RKO (cell line): Measurements from ENCODE around the gene SPON1.
A peak's percentile ranks its signal among the peaks of the same experiment; 100 is the strongest.

Experiments
- DNase-seq: peaks from one replicate; pipeline ENCODE4 v3.0.0-alpha.2; 2016; ENCODE audit warnings: low spot score

SPON1 gene

DNA sequence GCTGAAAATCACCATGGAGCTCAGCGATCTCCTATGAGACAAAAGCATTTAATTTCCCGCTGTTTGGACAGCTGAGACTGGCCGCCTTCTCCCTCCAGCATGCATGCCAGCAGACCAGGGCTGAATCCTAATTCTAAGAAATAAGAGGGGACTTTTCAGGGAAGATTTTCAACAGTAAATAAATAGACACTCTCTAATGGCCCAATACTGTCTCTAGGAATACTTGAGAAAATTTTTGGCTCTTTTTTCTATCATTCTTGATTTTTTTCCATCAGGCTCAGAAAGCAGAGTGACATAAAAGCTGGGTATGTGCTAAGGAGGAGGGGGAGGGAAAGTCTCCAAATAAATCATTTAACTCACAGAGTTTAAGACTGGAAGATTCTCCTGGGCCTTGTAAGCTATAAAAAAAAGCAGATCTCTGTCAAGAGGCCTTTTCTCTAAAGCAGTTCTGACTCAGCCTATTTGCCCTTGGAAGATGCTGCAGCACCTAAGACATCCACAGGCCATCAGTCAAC, 17.6 kb upstream of the SPON1 start:
- no peak for DNase-seq

DNA sequence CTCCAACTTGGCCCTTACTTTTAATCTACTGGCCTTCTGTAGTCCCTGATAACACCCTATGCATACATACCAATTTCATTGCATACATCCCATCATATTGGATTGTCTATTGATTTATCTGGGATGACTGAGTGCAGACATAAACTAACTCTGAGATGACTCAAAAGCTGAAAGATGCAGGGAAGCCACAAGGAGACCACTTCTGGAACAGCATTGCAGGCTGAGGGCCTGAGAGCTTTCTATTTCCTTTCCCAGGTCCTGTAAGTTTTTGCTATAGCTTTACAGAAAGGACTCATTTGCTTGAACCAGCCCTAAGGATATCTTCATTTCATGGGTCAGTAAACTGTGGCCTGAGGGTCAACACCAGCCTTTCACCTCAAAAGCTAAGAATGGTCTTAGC, 15.1 kb upstream of the SPON1 start:
- DNase-seq: no peak

DNA sequence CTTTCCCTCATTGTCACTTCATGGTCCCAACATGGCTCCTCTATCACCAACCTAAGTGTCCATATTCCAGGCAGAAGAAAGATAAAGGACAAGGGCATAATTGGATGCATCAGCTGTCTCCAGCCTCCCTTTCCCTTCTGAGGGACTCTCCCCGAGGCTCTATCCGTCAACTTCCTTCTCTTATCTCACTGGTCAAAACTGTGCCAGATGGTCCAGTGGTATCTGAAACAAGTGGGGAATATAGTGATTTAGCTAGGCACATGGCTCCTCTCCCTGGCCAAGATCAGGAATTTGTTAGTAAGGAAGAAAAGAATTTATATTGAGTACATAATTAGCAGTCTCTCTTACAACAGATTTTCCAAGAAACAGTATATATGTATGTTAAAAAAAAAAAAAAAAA, 12.6 kb upstream of the SPON1 start:
- DNase-seq: no peak

DNA sequence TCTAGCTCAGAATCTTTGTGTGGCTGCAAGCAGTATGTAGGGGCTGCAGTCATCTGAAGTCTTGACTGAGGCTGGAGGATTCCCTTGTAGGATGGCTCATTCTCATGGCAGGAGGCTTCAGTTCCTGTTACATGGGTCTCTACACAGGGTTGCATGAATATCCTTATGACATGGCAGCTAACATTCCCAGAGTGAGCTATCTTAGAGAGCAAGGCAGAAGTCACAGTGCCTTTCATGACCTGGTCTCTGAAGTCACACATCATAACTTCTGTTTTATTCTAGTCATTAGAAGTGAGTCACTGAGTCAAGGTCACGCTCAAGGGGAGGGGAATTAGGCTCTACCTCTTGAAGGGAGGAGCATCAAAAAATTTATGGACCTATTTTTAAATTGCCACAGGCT, 10.3 kb upstream of the SPON1 start:
- DNase-seq: peak; percentile 4

DNA sequence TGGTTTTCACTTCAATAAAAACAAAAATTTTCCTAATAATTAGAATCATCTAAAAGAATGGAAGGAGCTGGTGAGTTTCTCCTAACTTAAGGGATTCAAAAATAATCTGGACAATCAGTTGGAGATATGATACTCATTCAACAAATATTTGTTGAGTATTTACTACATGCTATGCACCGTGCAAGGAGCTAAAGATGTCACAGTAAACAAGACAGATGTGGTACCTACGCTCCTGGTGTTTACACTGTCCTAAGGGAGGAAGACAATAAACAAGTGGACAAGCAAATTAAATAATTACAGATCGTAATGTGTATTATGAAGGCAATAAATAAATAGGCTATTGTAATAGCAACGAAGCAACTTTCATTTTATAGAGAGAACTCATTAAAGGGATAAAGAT, 9.9 kb upstream of the SPON1 start:
- DNase-seq: no peak

DNA sequence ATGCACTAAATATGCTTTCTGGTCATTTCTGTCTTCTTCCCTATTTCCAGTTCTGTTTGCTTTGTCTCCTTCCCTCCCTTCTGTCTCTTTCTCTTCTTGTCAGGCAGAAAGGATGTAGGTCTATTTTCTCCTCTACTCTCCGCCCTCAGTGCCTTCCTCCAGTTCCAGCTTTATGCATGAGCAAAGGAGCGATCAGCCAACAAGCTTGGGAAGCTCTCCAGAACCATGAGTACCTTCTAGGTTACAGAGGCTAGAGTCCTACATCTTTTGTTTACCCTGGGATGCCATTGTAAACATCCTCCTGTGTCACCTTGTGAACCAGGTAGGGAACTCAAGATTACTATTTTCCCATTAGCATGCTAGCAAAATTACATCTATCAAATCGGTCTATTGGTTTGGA, 7.9 kb upstream of the SPON1 start:
- no peak for DNase-seq

DNA sequence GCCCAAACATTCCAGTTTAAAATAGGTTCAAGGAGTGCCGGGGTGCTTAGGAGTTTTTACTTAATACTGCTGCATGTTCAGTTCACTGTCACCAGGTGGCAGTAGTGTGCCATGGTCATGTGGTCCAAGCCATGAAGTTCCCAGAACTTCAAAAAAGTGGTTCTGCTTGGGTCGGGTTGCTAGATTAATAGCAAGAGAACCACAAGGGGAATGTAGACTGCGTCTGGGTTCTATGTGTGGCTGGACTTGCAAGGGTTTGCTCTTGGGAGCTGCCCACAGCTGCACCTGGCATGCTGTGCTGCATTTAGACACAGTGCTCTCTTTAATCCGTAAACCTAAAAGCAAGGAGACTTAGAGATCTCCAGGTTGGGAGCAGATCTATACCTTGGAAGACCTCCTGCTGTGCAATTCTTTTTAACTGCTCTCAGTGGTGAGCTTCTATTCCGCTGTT, 6.5 kb upstream of the SPON1 start:
- peak; percentile 70 for DNase-seq

DNA sequence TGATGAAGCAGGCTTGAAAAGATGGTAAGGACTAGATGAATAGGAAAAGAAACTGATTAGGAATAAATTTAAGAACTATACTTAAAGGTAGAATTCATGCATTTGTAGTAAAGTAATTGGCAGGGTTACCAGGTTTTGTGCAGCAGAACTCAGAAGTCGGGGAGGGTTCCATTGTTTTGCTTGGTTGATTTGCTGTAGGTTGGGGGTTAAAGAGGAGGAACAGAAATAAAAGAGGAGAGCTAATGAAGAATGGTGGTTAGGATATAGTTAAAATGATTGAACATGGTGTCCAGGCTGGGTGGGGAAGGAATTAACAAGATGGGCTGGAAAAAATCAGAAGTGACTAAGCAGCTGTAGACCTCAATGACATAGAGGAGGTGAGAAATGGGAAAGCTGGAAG, 5.5 kb upstream of the SPON1 start:
- no peak for DNase-seq

DNA sequence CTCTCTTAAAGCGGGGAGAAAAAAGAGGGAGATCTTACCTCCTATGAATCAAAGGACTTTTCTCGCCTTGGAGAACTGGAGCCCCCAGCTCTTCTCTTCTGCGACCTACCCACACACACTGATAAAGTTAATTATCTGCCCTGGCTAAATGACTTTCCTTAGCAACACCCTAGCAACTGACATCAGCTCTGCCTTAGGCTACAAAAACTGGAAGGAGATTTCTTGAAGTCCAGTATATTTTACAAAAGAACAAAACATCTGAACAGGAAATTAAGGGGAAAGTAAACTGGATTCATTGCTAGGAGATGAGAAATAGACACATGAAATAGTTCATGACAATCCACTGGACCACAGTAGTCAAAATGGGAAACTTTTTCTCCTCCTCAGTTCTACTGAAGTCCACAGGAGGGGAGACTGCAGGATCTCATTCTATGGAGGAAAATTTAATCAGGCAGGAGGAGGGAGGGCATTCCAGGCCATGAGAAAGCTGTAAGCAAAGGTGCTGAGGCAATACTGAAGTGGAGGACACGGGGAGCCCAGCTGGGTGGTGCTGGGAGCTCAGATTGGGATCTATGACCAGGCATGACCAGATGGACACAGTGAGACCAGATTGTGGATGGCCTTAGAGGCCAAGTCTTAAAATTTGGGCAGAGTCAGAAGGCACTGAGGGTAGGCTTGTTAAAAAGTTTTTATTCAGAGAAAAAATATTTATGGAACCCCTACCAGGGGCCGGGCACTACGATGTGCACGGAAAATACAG, 3.7 kb upstream of the SPON1 start:
- DNase-seq: no peak

DNA sequence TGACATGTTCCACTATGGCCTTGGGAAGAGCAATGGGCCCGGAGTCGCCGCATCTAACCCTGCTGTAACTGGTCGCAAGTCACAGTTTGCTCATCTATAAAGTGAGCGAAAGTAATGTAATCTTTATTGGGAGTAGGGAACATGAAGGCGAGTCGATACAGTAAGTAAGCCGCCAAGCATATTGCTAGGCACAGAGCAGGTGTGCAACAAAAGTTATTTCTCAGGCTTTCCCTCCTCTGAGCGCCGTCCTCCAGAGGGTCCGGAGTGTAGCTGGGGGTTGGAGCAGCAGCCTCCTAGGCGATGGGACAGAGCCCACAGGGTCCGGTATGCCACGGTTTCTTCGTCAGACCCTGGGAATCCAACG, 343 bp upstream of the SPON1 start:
- DNase-seq: no peak

DNA sequence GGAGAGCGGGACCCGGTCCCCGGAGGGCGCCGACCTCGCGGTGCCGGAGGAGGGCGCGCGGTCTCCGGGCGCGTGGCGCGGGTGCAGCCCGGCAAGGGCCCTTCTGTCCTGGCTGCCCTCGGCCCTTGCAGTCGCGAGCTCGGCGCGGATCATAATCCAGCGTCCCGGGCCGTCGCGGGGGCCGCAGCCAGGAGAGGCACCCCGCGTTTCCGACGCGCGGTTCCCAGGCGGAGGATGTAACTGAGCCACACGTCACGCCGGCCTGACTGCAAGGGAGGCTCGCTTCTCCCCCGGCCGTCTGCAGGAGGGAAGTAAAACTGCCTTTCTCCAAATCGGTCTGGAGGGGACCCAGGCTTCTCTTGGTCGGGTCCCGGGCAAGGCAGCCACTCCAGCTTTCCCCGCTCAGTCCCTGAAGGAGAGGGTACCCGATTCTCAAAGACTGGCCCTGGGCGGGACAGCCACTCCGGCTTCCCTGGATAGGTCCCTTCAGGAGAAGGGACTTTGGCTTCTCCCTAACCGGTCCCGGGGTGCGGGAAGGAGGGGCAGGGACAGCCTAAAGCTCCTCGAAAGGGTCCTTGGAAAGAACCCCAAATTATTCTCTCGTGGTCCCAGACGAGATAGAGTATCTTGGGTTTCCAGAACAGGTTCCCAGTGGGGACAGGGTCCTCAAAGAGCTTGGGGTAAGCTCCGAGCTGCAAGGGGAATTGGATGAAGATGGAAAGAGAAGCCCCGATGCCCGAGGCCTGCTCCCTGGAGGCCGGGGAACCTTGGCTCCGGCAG, 836 bp downstream of the SPON1 start:
- no peak for DNase-seq

DNA sequence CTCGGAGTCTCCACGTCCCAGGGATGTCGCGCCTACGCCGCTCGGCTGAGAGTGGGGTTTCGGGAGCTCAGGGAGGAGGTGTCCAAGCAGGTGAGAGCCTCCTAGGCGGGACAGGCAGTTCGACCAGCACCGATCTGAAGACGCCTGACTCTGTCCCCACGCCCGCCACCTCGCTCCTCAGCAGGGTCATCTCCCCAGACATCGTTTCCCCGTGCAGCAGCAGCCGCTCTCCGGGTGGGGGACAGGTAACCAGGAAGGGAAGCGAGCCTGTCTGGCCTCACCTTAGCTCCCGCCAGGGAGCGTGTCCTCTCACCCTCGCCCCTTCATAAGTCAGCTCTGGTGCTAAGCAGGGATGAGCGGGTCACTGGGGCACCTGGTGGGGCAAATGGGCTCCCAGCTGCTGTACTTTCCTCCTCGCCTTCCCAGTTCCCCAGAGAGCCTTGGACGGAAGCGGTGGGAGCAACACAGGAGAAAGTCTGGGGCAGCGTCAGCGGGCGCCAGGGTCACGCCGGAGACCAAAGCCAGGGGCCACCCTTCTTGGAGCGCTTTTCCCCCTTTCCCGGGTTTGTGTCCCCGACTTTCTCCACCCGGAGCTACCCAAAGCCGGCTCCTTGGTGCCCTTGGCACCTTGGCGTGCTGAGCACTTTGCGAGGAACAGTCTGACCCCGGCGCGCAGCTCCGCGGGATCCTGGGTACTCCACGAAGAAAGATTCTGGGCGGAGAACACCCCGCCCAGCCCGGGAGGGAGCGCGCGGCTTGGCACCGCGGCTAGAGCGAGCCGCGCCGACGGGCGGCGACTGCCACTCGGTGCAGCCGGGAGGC, 1.6 kb downstream of the SPON1 start:
- DNase-seq: no peak

DNA sequence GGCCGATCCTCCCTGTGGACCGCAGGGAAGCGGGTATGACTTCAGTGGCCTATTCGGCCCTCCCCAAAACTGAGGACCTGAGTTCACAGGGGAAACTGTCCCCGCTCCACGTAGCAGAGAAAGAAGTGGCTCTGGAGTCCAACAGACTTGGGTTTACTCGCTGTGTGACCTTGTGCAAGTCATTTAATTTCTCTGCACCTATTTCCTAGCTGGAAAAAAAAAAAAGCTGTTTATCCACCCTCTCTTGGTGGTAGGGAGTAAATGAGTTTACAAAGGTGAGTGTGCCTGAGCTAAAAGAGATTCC, 2.2 kb downstream of the SPON1 start:
- DNase-seq: no peak

DNA sequence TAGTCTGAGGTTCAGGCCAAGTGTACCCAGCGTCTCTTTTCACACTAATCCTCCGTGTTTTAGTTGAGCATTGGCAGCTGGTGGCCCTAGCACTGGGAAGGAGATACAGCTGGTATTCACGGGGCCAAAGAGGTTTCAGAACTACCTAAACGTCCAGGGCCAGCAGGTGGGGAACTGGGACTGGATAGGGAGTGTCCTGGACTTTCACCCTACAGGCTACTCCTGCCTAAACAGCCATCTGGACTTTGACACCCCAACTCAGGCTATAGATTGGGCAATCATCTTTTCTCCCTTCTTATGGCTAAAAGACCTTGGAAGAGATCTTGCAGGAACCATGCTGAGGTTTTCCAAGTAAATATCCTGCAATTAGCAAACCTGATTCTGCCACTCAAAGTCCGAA, 2.8 kb downstream of the SPON1 start:
- DNase-seq: no peak

DNA sequence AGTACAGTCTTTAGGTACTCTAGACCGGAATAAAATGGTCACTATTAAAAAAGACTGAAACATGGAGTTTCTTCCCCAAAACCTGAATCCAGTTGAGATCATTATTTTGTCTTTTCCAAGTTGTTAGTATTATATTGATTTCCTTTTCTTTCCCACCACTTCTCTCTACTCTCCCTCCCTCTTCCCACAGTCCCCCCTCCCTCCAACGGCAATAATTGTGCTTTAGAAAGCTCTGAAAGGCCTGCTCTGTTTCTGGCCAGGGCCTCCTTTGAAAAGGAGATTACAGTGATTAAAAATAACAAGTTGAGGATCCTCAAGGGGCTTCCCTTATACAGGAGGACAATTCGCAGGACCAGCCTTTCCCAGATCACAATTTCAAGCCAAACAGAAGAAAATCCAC, 3.5 kb downstream of the SPON1 start:
- DNase-seq: no peak

DNA sequence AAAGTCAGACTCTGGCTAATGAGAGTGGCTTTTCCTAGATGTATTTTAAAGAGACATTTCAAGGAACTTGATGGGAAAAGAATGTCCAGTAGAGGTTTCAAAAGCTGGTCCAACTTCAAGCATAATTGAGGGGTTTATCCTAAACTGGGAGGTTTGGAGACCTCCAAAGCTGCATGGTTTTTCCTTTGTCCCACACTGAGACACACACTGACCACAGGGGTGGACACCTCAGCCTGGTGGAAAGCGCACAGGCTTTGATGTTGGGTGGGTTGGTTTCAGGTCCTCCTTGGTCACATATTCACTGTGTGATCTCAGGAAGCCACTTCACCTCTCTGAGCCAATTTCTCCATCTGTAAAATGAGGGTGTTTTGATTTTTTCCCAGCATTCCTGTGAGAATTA, 4.0 kb downstream of the SPON1 start:
- DNase-seq: no peak

DNA sequence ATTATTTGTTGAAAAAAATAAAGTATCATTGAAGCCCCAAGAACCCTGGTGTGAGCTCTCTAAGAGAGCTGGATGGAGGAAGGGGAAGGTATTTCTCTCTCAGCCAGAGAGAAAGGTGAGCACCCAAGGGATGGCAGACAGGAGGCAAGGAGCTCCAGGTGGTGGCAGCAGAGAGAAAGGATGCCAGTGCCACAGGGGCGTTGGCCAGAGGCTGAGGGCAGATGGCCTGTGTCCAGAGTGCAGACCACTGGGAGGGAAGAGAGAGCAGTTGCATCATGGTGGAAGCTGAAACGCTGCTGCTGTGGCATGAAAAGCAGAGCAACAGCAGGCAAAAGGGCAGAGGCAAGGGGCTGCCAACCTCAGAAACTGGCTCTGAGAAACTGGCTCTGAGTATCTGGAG, 8.5 kb downstream of the SPON1 start:
- DNase-seq: peak; percentile 3

DNA sequence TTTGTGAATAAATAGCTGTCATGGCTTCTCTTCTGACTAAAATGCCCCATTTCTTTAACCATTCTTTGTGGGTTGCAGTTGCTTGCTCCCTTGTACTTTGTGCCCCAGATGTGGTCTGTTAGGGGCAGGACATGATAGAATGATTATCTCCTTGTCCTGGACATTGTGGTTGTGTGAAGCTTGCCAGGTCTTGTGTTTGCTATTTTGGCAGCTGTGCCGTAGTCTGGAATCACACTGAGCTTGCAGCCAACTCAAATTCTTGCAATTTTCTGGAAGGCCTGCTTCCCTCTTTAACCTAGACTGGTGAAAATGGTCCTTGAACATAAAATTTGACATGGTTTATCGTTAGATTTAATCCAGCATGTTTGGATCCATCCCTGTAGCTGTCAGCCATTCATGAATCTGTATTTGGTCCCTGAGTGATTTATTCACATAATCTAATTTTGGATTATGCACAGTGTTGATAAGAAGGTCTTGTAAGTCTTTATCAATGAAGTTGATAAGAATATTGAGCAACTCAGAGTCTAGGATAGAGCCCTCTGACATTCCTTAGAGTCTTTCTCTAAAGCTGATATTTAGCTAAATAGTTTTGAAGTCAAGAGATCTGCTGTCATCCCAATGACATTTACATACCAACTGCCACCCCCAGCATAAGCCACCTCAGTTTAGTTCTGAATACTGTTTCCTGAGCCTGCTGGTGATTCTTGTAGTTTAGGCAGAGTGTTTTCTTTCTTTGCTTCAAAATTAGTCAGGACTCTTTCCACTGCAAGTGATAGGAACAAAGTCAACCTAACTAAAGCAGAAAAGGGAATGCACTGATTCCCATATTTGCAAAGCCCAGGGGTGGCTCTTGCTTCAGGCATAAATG, 9.8 kb downstream of the SPON1 start:
- no peak for DNase-seq

DNA sequence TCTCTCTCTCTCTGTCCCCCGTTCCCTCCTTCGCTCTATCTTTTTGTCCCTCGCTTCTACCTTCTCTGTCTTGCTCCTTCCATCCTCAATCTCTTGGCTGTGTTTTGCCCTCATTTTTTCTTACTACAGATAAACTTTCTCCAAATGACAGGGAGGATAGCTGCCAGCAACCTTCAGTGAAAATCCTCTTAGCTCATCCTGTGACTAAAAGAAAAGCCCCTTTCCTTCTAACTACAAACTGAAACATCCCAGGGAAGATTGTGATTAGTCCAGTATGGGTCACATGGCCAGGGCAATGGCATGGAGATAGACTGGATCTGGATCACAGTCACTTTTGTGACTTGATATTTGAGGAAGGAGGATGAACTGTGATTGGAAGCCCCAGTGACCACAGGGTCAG, 10.4 kb downstream of the SPON1 start:
- no peak for DNase-seq

DNA sequence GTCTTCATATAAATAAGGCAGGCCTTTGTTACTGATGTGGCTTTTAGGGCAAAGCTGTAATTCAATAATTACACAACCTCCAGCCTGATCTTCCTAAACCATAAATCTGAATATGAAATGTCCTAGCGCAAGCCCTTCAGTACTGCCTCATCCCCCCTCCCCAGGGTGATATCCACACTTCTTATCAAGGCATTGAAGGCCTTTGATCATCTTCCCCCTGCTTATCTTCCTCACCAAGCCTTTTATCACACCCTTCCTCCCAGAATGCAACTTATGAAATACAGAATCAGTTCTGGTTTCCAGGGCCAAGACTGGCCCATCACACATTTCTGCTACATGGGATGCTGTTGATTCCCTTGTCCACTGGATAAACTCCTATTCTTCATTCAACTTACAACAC, 12.1 kb downstream of the SPON1 start:
- no peak for DNase-seq

DNA sequence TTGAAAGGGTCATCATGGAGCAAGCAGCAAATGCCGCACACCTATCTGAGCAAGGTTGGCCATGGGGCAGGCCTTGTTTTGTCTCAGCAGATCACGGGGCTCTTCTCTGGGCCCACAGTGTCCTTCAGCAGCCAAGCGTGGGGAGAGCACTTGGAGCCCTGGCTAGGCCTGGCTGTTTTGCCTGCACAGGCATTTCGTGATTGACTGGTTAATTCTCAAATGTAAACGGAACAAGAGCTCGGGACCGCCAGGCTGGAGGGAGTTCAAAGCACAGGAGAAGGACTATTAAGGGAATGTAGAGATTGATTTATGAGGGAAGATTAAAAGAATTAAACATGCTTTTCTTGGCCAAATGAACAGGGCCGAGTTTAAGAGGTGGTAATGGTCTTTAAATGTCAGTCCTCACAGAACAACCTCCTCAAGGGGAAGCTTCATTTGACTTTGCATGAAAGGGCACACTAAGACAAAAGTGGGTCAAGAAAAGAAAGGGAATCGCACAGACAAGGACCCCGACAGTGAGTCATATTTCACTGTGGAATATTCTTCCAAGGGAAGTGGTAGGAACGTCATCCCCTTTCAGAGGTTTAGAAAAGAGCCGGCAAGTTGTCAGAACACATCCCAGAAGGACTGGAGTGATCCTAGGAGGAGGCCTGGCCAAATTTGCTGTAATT, 20.7 kb downstream of the SPON1 start:
- no peak for DNase-seq
